ENCODE measurements around the gene FOXC1.
A peak's percentile ranks its signal among the peaks of the same experiment; 100 is the strongest.

FOXC1 gene

GRCh38 chr6:1612974-1613306 lies 3.2 kb downstream of the FOXC1 start:
- no peak for DNase-seq (ENCODE audit: low read depth)

GRCh38 chr6:1613346-1613687 lies 3.6 kb downstream of the FOXC1 start:
- no peak for DNase-seq (ENCODE audit: low read depth)

GRCh38 chr6:1613688-1614447 lies 4.2 kb downstream of the FOXC1 start:
- no peak for DNase-seq (ENCODE audit: low read depth)

- DNase-seq (ENCODE audit: low read depth), result no peak
Measured at GRCh38 chr6:1614448-1615150, 4.9 kb downstream of the FOXC1 start.

GRCh38 chr6:1615151-1615852 lies 5.6 kb downstream of the FOXC1 start:
- no peak for DNase-seq (ENCODE audit: low read depth)

GRCh38 chr6:1615853-1616420 lies 6.2 kb downstream of the FOXC1 start:
- no peak for DNase-seq (ENCODE audit: low read depth)

- DNase-seq (ENCODE audit: low read depth), result no peak
Measured at GRCh38 chr6:1616701-1617463, 7.2 kb downstream of the FOXC1 start.

- no peak for DNase-seq (ENCODE audit: low read depth)
Measured at GRCh38 chr6:1617466-1618310, 8.0 kb downstream of the FOXC1 start.

GRCh38 chr6:1618311-1619097 lies 8.8 kb downstream of the FOXC1 start:
- no peak for DNase-seq (ENCODE audit: low read depth)

- no peak for DNase-seq (ENCODE audit: low read depth)
Measured at GRCh38 chr6:1619098-1619672, 9.5 kb downstream of the FOXC1 start.

- DNase-seq (ENCODE audit: low read depth), result no peak
Measured at GRCh38 chr6:1619673-1620503, 10.2 kb downstream of the FOXC1 start.

- no peak for DNase-seq (ENCODE audit: low read depth)
Measured at GRCh38 chr6:1620504-1621069, 10.9 kb downstream of the FOXC1 start.

GRCh38 chr6:1621070-1621701 lies 11.5 kb downstream of the FOXC1 start:
- no peak for DNase-seq (ENCODE audit: low read depth)

GRCh38 chr6:1622220-1622850 lies 12.6 kb downstream of the FOXC1 start:
- DNase-seq (ENCODE audit: low read depth), result peak; percentile 53

- DNase-seq (ENCODE audit: low read depth), result no peak
Measured at GRCh38 chr6:1622851-1623768, 13.4 kb downstream of the FOXC1 start.

GRCh38 chr6:1623769-1624057 lies 14.0 kb downstream of the FOXC1 start:
- no peak for DNase-seq (ENCODE audit: low read depth)
